Effector memory CD4-positive, alpha-beta T cell (primary cell): ENCODE data around the gene KIF5C.

Experiments used
- DNase-seq, 3 donors: peaks; one replicate each; pipeline ENCODE4 v3.0.0-alpha.2; 2020
- H3K27ac ChIP-seq: 2 replicates; pipeline ENCODE4 v1.7.0; 2013; ENCODE audit warnings: mild to moderate bottlenecking, low read length, moderate library complexity; ENCODE audit not compliant: insufficient read depth, poor library complexity, severe bottlenecking
- H3K27me3 ChIP-seq: replicated peaks from 2 replicates; pipeline ENCODE4 v1.7.0; 2013; ENCODE audit warnings: mild to moderate bottlenecking, low read length; ENCODE audit not compliant: insufficient read depth, control insufficient read depth, poor library complexity, severe bottlenecking
- H3K36me3 ChIP-seq: 2 replicates; pipeline ENCODE4 v1.7.0; 2013; ENCODE audit warnings: mild to moderate bottlenecking, low read length, moderate library complexity; ENCODE audit not compliant: control insufficient read depth, insufficient read depth
- H3K4me1 ChIP-seq: 2 replicates; pipeline ENCODE4 v1.7.0; 2013; ENCODE audit warnings: low read length, mild to moderate bottlenecking; ENCODE audit not compliant: control insufficient read depth, insufficient read depth, poor library complexity, severe bottlenecking
- H3K4me3 ChIP-seq: 2 replicates; pipeline ENCODE4 v1.7.0; 2013; ENCODE audit warnings: low read length, low read depth, mild to moderate bottlenecking; ENCODE audit not compliant: insufficient read depth, poor library complexity, severe bottlenecking
- H3K9me3 ChIP-seq: 2 replicates; pipeline ENCODE4 v1.7.0; 2013; ENCODE audit warnings: mild to moderate bottlenecking, low read length, moderate library complexity; ENCODE audit not compliant: control insufficient read depth

The KIF5C gene

GRCh38 chr2:149015501-149015900 is 140.5 kb downstream of the KIF5C start:
- Histone ChIP-seq H3K36me3 (peaks cover 14% of the 10 kb centered on the region), H3K9me3 (no peaks in the 10 kb centered on the region), H3K27me3 (no peaks in the 10 kb centered on the region), H3K27ac (no peak overlapping the region), H3K4me1 (no peaks in the 10 kb centered on the region), H3K4me3 (no peak overlapping the region)
- no peak for DNase-seq

- Histone ChIP-seq H3K4me3 (no peak overlapping the region), H3K27ac (no peak overlapping the region), H3K27me3 (no peaks in the 10 kb centered on the region), H3K4me1 (no peaks in the 10 kb centered on the region), H3K9me3 (no peaks in the 10 kb centered on the region), H3K36me3 (peaks cover 14% of the 10 kb centered on the region)
- DNase-seq = no peak
These were observed 141.0 kb downstream of the KIF5C start for GRCh38 chr2:149015926-149016563.

GRCh38 chr2:149017116-149017985 is 142.3 kb downstream of the KIF5C start:
- Histone ChIP-seq H3K27ac (no peak overlapping the region), H3K27me3 (no peaks in the 10 kb centered on the region), H3K9me3 (no peaks in the 10 kb centered on the region), H3K4me1 (no peaks in the 10 kb centered on the region), H3K36me3 (peaks cover 4% of the 10 kb centered on the region), H3K4me3 (no peak overlapping the region)
- DNase-seq = peak; percentile 31 to 63 (median 36)

- Histone ChIP-seq H3K9me3 (no peaks in the 10 kb centered on the region), H3K27ac (no peak overlapping the region), H3K4me1 (no peaks in the 10 kb centered on the region), H3K4me3 (no peak overlapping the region), H3K27me3 (no peaks in the 10 kb centered on the region), H3K36me3 (no peaks in the 10 kb centered on the region)
- DNase-seq = no peak
These were observed 144.0 kb downstream of the KIF5C start for GRCh38 chr2:149018981-149019380.

GRCh38 chr2:149019768-149020167 is 144.7 kb downstream of the KIF5C start:
- Histone ChIP-seq H3K4me1 (no peaks in the 10 kb centered on the region), H3K27me3 (no peaks in the 10 kb centered on the region), H3K4me3 (no peak overlapping the region), H3K9me3 (no peaks in the 10 kb centered on the region), H3K36me3 (no peaks in the 10 kb centered on the region), H3K27ac (no peak overlapping the region)
- no peak for DNase-seq

- H3K27ac ChIP-seq = no peak overlapping the region
These were observed 145.4 kb downstream of the KIF5C start for GRCh38 chr2:149020432-149020851.

GRCh38 chr2:149021271-149021719 is 146.3 kb downstream of the KIF5C start:
- Histone ChIP-seq H3K36me3 (no peaks in the 10 kb centered on the region), H3K27ac (no peak overlapping the region), H3K4me1 (no peaks in the 10 kb centered on the region), H3K9me3 (no peaks in the 10 kb centered on the region), H3K27me3 (no peaks in the 10 kb centered on the region), H3K4me3 (no peak overlapping the region)
- no peak for DNase-seq

More at GRCh38 chr2:149020432-149020851, 145.4 kb downstream of the KIF5C start:
- Histone ChIP-seq H3K4me1 (no peaks in the 10 kb centered on the region), H3K4me3 (no peak overlapping the region), H3K9me3 (no peaks in the 10 kb centered on the region), H3K27me3 (no peaks in the 10 kb centered on the region), H3K36me3 (no peaks in the 10 kb centered on the region)
- DNase-seq = no peak

GRCh38 chr2:149021761-149022160 is 146.7 kb downstream of the KIF5C start:
- Histone ChIP-seq H3K36me3 (no peaks in the 10 kb centered on the region), H3K9me3 (no peaks in the 10 kb centered on the region), H3K27ac (no peak overlapping the region), H3K4me1 (no peaks in the 10 kb centered on the region), H3K27me3 (no peaks in the 10 kb centered on the region), H3K4me3 (no peak overlapping the region)
- DNase-seq = no peak

- no peak overlapping the region for H3K27ac ChIP-seq
- no peaks in the 10 kb centered on the region for H3K9me3 ChIP-seq
- H3K27me3 ChIP-seq = no peaks in the 10 kb centered on the region
- H3K4me3 ChIP-seq = no peak overlapping the region
- H3K4me1 ChIP-seq = no peaks in the 10 kb centered on the region
- H3K36me3 ChIP-seq = no peaks in the 10 kb centered on the region
- DNase-seq = no peak
These were observed 148.1 kb downstream of the KIF5C start for GRCh38 chr2:149023091-149023490.

- H3K27me3 ChIP-seq = no peaks in the 10 kb centered on the region
- no peaks in the 10 kb centered on the region for H3K4me1 ChIP-seq
- H3K36me3 ChIP-seq = no peaks in the 10 kb centered on the region
- no peak overlapping the region for H3K4me3 ChIP-seq
- no peak for DNase-seq
- no peak overlapping the region for H3K27ac ChIP-seq
- no peaks in the 10 kb centered on the region for H3K9me3 ChIP-seq
These were observed 152.7 kb downstream of the KIF5C start for GRCh38 chr2:149027590-149028250.
